Activated CD4-positive, alpha-beta T cell treated with anti-CD3 and anti-CD28 coated beads, Interleukin-2, Interleukin-6, amounts not matched to agents 100 ng/mL and 50 ng/mL, durations not matched to agents 16 hours and 8 hours (primary cell): Measurements from ENCODE around the gene ACAD9.
A peak's percentile ranks its signal among the peaks of the same experiment; 100 is the strongest.
"Not testable (repeated sequence)": the region's sequence is repeated elsewhere in the genome, so short reads cannot be mapped to it uniquely, and the experiment has no call there.

ENCODE experiments used
- DNase-seq: peaks from one replicate; pipeline ENCODE4 v3.0.0-alpha.2; 2020

The ACAD9 gene

GRCh38 chr3:128879125-128879969 lies at the start of gene ACAD9:
Gene ACAD9 (plus strand): TSS chr3:128879620. CDS start chr3:128879692, 72 bp downstream.
- DNase-seq = peak; percentile 99

GRCh38 chr3:128829925-128830625 lies 49.3 kb upstream of the ACAD9 start:
- DNase-seq = not testable (repeated sequence)

- DNase-seq = not testable (repeated sequence)
These were observed 48.7 kb upstream of the ACAD9 start for GRCh38 chr3:128830762-128831161.

- DNase-seq = not testable (repeated sequence)
These were observed 46.4 kb upstream of the ACAD9 start for GRCh38 chr3:128832979-128833378.

- no peak for DNase-seq
These were observed 44.3 kb upstream of the ACAD9 start for GRCh38 chr3:128835096-128835495.

- no peak for DNase-seq
These were observed 37.2 kb upstream of the ACAD9 start for GRCh38 chr3:128841926-128842920.

- no peak for DNase-seq
These were observed 34.9 kb upstream of the ACAD9 start for GRCh38 chr3:128844502-128844901.

- DNase-seq = no peak
These were observed 34.2 kb upstream of the ACAD9 start for GRCh38 chr3:128845119-128845777.

- peak; percentile 93 for DNase-seq
These were observed 33.5 kb upstream of the ACAD9 start for GRCh38 chr3:128845778-128846485.

- DNase-seq = no peak
These were observed 32.9 kb upstream of the ACAD9 start for GRCh38 chr3:128846486-128846891.

GRCh38 chr3:128847666-128848370 lies 31.6 kb upstream of the ACAD9 start:
- DNase-seq = no peak

- no peak for DNase-seq
These were observed 30.5 kb upstream of the ACAD9 start for GRCh38 chr3:128848936-128849335.

GRCh38 chr3:128849911-128850455 lies 29.4 kb upstream of the ACAD9 start:
- DNase-seq = no peak

- DNase-seq = no peak
These were observed 28.9 kb upstream of the ACAD9 start for GRCh38 chr3:128850544-128850943.

- no peak for DNase-seq
These were observed 27.8 kb upstream of the ACAD9 start for GRCh38 chr3:128851601-128852000.

GRCh38 chr3:128853826-128854225 lies 25.6 kb upstream of the ACAD9 start:
- no peak for DNase-seq

GRCh38 chr3:128854475-128854874 lies 24.9 kb upstream of the ACAD9 start:
- DNase-seq = no peak

- no peak for DNase-seq
These were observed 23.9 kb upstream of the ACAD9 start for GRCh38 chr3:128855569-128855968.

GRCh38 chr3:128858167-128858566 lies 21.3 kb upstream of the ACAD9 start:
- DNase-seq = no peak

GRCh38 chr3:128859630-128860029 lies 19.8 kb upstream of the ACAD9 start:
- DNase-seq = no peak

- DNase-seq = no peak
These were observed 17.9 kb upstream of the ACAD9 start for GRCh38 chr3:128861491-128861890.
